Astrocyte (in vitro differentiated cells and primary cell): ENCODE measurements around the gene ZNF716. TPM values are rescaled to one million over a fixed set of nuclear protein-coding genes. Genes with fewer than 3 reads are reported as not detected.

Experiments used
- DNase-seq: peaks from one replicate; pipeline ENCODE4 v3.0.0-alpha.2; 2010; ENCODE audit warnings: low read depth
- FAIRE-seq: peaks from 2 replicates; lab custom pipeline; 2011; peaks lifted over from hg19 to GRCh38; lab: Jason Lieb, UNC
- H2AFZ ChIP-seq: 2 replicates; pipeline ENCODE4 v1.6.0; 2012; ENCODE audit warnings: low read depth, low read length, inconsistent platforms
- H3K27ac ChIP-seq: 2 replicates; pipeline ENCODE4 v1.5.1; 2011; ENCODE audit warnings: low read depth, low read length, inconsistent platforms
- H3K27me3 ChIP-seq: 2 replicates; pipeline ENCODE4 v1.6.0; 2011; ENCODE audit warnings: low read length, inconsistent platforms; ENCODE audit not compliant: insufficient read depth
- H3K36me3 ChIP-seq: 2 replicates; pipeline ENCODE4 v1.5.1; 2011; ENCODE audit warnings: low read length, inconsistent platforms; ENCODE audit not compliant: insufficient read depth
- H3K4me1 ChIP-seq: 2 replicates; pipeline ENCODE4 v1.5.1; 2011; ENCODE audit warnings: low read length, inconsistent platforms; ENCODE audit not compliant: insufficient read depth
- H3K4me2 ChIP-seq: 2 replicates; pipeline ENCODE4 v1.6.0; 2012; ENCODE audit warnings: low read length, inconsistent platforms
- H3K4me3 ChIP-seq: 2 replicates; pipeline ENCODE4 v1.5.1; 2011; ENCODE audit warnings: low read depth, mild to moderate bottlenecking, low read length, inconsistent platforms; ENCODE audit not compliant: insufficient read depth
- H3K79me2 ChIP-seq: 2 replicates; pipeline ENCODE4 v1.6.0; 2012; ENCODE audit warnings: mild to moderate bottlenecking, low read length, inconsistent platforms; ENCODE audit not compliant: insufficient read depth
- H3K9ac ChIP-seq: 2 replicates; pipeline ENCODE4 v1.6.0; 2012; ENCODE audit warnings: mild to moderate bottlenecking, low read length, inconsistent platforms
- H3K9me3 ChIP-seq: 2 replicates; pipeline ENCODE4 v1.5.1; 2012; ENCODE audit warnings: low read depth, mild to moderate bottlenecking, low read length, inconsistent platforms; ENCODE audit not compliant: insufficient read depth
- H4K20me1 ChIP-seq: 2 replicates; pipeline ENCODE4 v1.6.0; 2012; ENCODE audit warnings: low read length, inconsistent platforms; ENCODE audit not compliant: insufficient read depth
- H3K27ac Mint-ChIP-seq: one replicate; pipeline ENCODE4 v1.8.0; 2021; ENCODE audit warnings: mild to moderate bottlenecking, mixed read lengths; ENCODE audit not compliant: unreplicated experiment
- H3K27me3 Mint-ChIP-seq: one replicate; pipeline ENCODE4 v1.8.0; 2021; ENCODE audit warnings: low read depth, mixed read lengths; ENCODE audit not compliant: unreplicated experiment
- H3K36me3 Mint-ChIP-seq: one replicate; pipeline ENCODE4 v1.8.0; 2021; ENCODE audit warnings: low read depth, mixed read lengths; ENCODE audit not compliant: unreplicated experiment
- H3K4me1 Mint-ChIP-seq: one replicate; pipeline ENCODE4 v1.8.0; 2021; ENCODE audit warnings: low read depth, mixed read lengths; ENCODE audit not compliant: unreplicated experiment
- H3K4me3 Mint-ChIP-seq: one replicate; pipeline ENCODE4 v1.8.0; 2021; ENCODE audit warnings: mild to moderate bottlenecking, moderate library complexity, mixed read lengths; ENCODE audit not compliant: unreplicated experiment
- H3K9me3 Mint-ChIP-seq: one replicate; pipeline ENCODE4 v1.8.0; 2021; ENCODE audit warnings: mild to moderate bottlenecking, mixed read lengths; ENCODE audit not compliant: unreplicated experiment
- CTCF ChIP-seq: IDR thresholded peaks from 2 replicates; pipeline ENCODE4 v1.5.1; 2011; ENCODE audit warnings: low read depth, mild to moderate bottlenecking, inconsistent platforms, low read length, moderate library complexity; ENCODE audit not compliant: insufficient read depth
- EZH2 ChIP-seq: IDR thresholded peaks from 2 replicates; pipeline ENCODE4 v1.6.1; 2012; ENCODE audit warnings: mild to moderate bottlenecking, low read length, inconsistent platforms; ENCODE audit not compliant: insufficient read depth
- total RNA-seq: library from RNA; stranded (reverse); gene quantifications from 2 replicates; pipeline ENCODE4 v1.2.1, GENCODE V29; 2021

The ZNF716 gene
- total RNA-seq, 1 donor from 2014 or later = not detected

GRCh38 chr7:57425239-57425944, 24.6 kb upstream of the ZNF716 start:
- Mint-ChIP-seq H3K27me3 (no peaks in the 10 kb centered on the region), H3K36me3 (no peaks in the 10 kb centered on the region), H3K4me1 (no peaks in the 10 kb centered on the region), H3K9me3 (peaks cover 10% of the 10 kb centered on the region), H3K4me3 (no peak overlapping the region), H3K27ac (no peak overlapping the region)
- no peaks in the 10 kb centered on the region for H3K36me3 ChIP-seq
- no peak overlapping the region for H3K9ac ChIP-seq
- no peak overlapping the region for H3K4me3 ChIP-seq
- H3K27ac ChIP-seq = no peak overlapping the region
- DNase-seq = no peak
- H3K27me3 ChIP-seq = no peaks in the 10 kb centered on the region
- no peak for TF ChIP-seq EZH2
- no peak for TF ChIP-seq CTCF
- FAIRE-seq = no peak
- H3K4me2 ChIP-seq = no peak overlapping the region
- H3K4me1 ChIP-seq = no peaks in the 10 kb centered on the region
- H3K79me2 ChIP-seq = no peaks in the 10 kb centered on the region
- no peak overlapping the region for H2AFZ ChIP-seq
- H4K20me1 ChIP-seq = no peaks in the 10 kb centered on the region
- peaks cover 19% of the 10 kb centered on the region for H3K9me3 ChIP-seq

GRCh38 chr7:57425969-57426628, 23.9 kb upstream of the ZNF716 start:
- Histone ChIP-seq H3K27me3 (no peaks in the 10 kb centered on the region), H3K9me3 (peaks cover 19% of the 10 kb centered on the region)

More at GRCh38 chr7:57425969-57426628, 23.9 kb upstream of the ZNF716 start:
- no peaks in the 10 kb centered on the region for H3K36me3 Mint-ChIP-seq
- H3K4me1 Mint-ChIP-seq = no peaks in the 10 kb centered on the region
- H3K4me2 ChIP-seq = no peak overlapping the region
- H3K4me3 ChIP-seq = no peak overlapping the region
- H4K20me1 ChIP-seq = no peaks in the 10 kb centered on the region
- H3K4me3 Mint-ChIP-seq = no peak overlapping the region
- peaks cover 10% of the 10 kb centered on the region for H3K9me3 Mint-ChIP-seq
- no peak overlapping the region for H3K27ac Mint-ChIP-seq
- H3K4me1 ChIP-seq = no peaks in the 10 kb centered on the region
- H3K79me2 ChIP-seq = no peaks in the 10 kb centered on the region
- H2AFZ ChIP-seq = no peak overlapping the region
- TF ChIP-seq EZH2 = no peak
- no peak for TF ChIP-seq CTCF
- no peaks in the 10 kb centered on the region for H3K27me3 Mint-ChIP-seq
- DNase-seq (no peak), FAIRE-seq (no peak)
- H3K9ac ChIP-seq = no peak overlapping the region
- no peak overlapping the region for H3K27ac ChIP-seq
- H3K36me3 ChIP-seq = no peaks in the 10 kb centered on the region
